GM23338 (cell line): Measurements from ENCODE around the gene CAMK1. TPM values are rescaled to one million over a fixed set of nuclear protein-coding genes. Genes with fewer than 3 reads are reported as not detected.

Experiments used
- ATAC-seq: fragments of 200-7000 bp; cut with Tn5 transposase; 3 replicates; pipeline ENCODE4 v1.9.1; 2020
- DNase-seq: peaks from one replicate; pipeline ENCODE4 v3.0.0-alpha.2; 2015; ENCODE audit warnings: low spot score
- H2AFZ ChIP-seq: fragments of 200-600 bp; sonication (generic); 2 replicates; pipeline ENCODE4 v1.8.0; 2016; ENCODE audit warnings: antibody characterized with exemption, mild to moderate bottlenecking, moderate library complexity
- H3F3A ChIP-seq: fragments of 200-600 bp; sonication (generic); replicated peaks from 2 replicates; pipeline ENCODE4 v1.8.0; 2017; ENCODE audit warnings: antibody characterized with exemption, mixed run types, low read depth
- H3K27ac ChIP-seq: fragments of 200-600 bp; sonication (generic); 2 replicates; pipeline ENCODE4 v1.6.1; 2016; ENCODE audit warnings: low read depth
- H3K27me3 ChIP-seq: fragments of 200-600 bp; sonication (generic); 2 replicates; pipeline ENCODE4 v1.8.0; 2016; ENCODE audit warnings: mild to moderate bottlenecking, mixed run types, moderate library complexity; ENCODE audit not compliant: insufficient read depth
- H3K36me3 ChIP-seq: fragments of 200-600 bp; sonication (generic); 2 replicates; pipeline ENCODE4 v1.8.0; 2016; ENCODE audit warnings: mild to moderate bottlenecking; ENCODE audit not compliant: insufficient read depth
- H3K4me1 ChIP-seq: fragments of 200-600 bp; sonication (generic); 2 replicates; pipeline ENCODE4 v1.8.0; 2016; ENCODE audit warnings: mild to moderate bottlenecking, moderate library complexity; ENCODE audit not compliant: insufficient read depth
- H3K4me2 ChIP-seq: fragments of 200-600 bp; sonication (generic); 2 replicates; pipeline ENCODE4 v1.7.1; 2017; ENCODE audit warnings: mixed run types
- H3K4me3 ChIP-seq: fragments of 200-600 bp; sonication (generic); 2 replicates; pipeline ENCODE4 v1.6.1; 2016; ENCODE audit warnings: mixed run types
- H3K79me2 ChIP-seq: fragments of 200-600 bp; sonication (generic); replicated peaks from 2 replicates; pipeline ENCODE4 v1.8.0; 2017; ENCODE audit warnings: mild to moderate bottlenecking; ENCODE audit not compliant: insufficient read depth
- H3K9me2 ChIP-seq: fragments of 200-600 bp; sonication (generic); 2 replicates; pipeline ENCODE4 v1.8.0; 2017; ENCODE audit not compliant: insufficient read depth
- H4K20me1 ChIP-seq: fragments of 200-600 bp; sonication (generic); replicated peaks from 2 replicates; pipeline ENCODE4 v1.8.0; 2017; ENCODE audit warnings: mild to moderate bottlenecking; ENCODE audit not compliant: insufficient read depth
- H3K27ac Mint-ChIP-seq: 2 replicates; pipeline ENCODE4 v1.8.0; 2020; ENCODE audit warnings: inconsistent platforms, mild to moderate bottlenecking, moderate library complexity, mixed read lengths
- H3K27me3 Mint-ChIP-seq: 3 replicates; pipeline ENCODE4 v1.8.0; 2022; ENCODE audit warnings: low read depth, mild to moderate bottlenecking, moderate library complexity, mixed read lengths, inconsistent platforms; ENCODE audit not compliant: insufficient read depth, poor library complexity
- H3K36me3 Mint-ChIP-seq: 3 replicates; pipeline ENCODE4 v1.8.0; 2021; ENCODE audit warnings: low read depth, mild to moderate bottlenecking, inconsistent platforms, moderate library complexity, mixed read lengths
- H3K4me1 Mint-ChIP-seq: 3 replicates; pipeline ENCODE4 v1.8.0; 2020; ENCODE audit warnings: mild to moderate bottlenecking, inconsistent platforms, mixed read lengths
- H3K4me3 Mint-ChIP-seq: 3 replicates; pipeline ENCODE4 v1.8.0; 2021; ENCODE audit warnings: moderate library complexity, mild to moderate bottlenecking, inconsistent platforms, mixed read lengths
- H3K9me3 Mint-ChIP-seq: 3 replicates; pipeline ENCODE4 v1.8.0; 2020; ENCODE audit warnings: moderate library complexity, mild to moderate bottlenecking, inconsistent platforms, mixed read lengths
- CTCF ChIP-seq, 2 experiments: fragments of 200-600 bp in 1 of 2; sonication (generic) in 1 of 2; conservative IDR thresholded peaks; 2 replicates each; pipeline versions ENCODE4 v1.5.1 to v1.6.1; 2016 to 2017; ENCODE audit warnings: antibody characterized with exemption in 2 of 2, low read depth in 2 of 2, mild to moderate bottlenecking in 2 of 2, moderate library complexity in 1 of 2
- ETS1 ChIP-seq: IDR thresholded peaks from 2 replicates; pipeline ENCODE4 v1.6.1; 2016; ENCODE audit warnings: antibody characterized with exemption
- EZH2 ChIP-seq: fragments of 200-600 bp; sonication (generic); IDR thresholded peaks from one replicate; pipeline ENCODE4 v1.8.0; 2017; ENCODE audit warnings: antibody characterized with exemption, mild to moderate bottlenecking, low read depth; ENCODE audit not compliant: unreplicated experiment
- EZH2phosphoT487 ChIP-seq: fragments of 200-600 bp; sonication (generic); IDR thresholded peaks from one replicate; pipeline ENCODE4 v1.8.1; 2018; ENCODE audit warnings: antibody characterized with exemption; ENCODE audit not compliant: unreplicated experiment
- JUNB ChIP-seq: IDR thresholded peaks from one replicate; pipeline ENCODE4 v1.6.1; 2016; ENCODE audit warnings: antibody characterized with exemption; ENCODE audit not compliant: unreplicated experiment
- POLR2AphosphoS5 ChIP-seq: IDR thresholded peaks from 2 replicates; pipeline ENCODE4 v1.6.1; 2016; ENCODE audit warnings: antibody characterized with exemption, low read depth
- REST ChIP-seq: IDR thresholded peaks from one replicate; pipeline ENCODE4 v1.6.1; 2018; ENCODE audit warnings: antibody characterized with exemption; ENCODE audit not compliant: unreplicated experiment
- STAT1 ChIP-seq: IDR thresholded peaks from one replicate; pipeline ENCODE4 v1.6.1; 2016; ENCODE audit warnings: antibody characterized with exemption; ENCODE audit not compliant: unreplicated experiment
- ZNF114 ChIP-seq: fragments of 250-450 bp; sonication (Bioruptor Pico); IDR thresholded peaks from 2 replicates; pipeline ENCODE4 v1.5.0; 2020; ENCODE audit warnings: mild to moderate bottlenecking, moderate library complexity
- ZNF462 ChIP-seq: fragments of 250-450 bp; sonication (Bioruptor Pico); IDR thresholded peaks from 2 replicates; pipeline ENCODE4 v1.5.0; 2020; ENCODE audit warnings: mild to moderate bottlenecking, moderate library complexity
- polyA plus RNA-seq: library from polyadenylated mRNA; unstranded; fragments of >200 nt; fragmentation: Nextera tagmentation; extraction: Ambion mirVana; gene quantifications from 2 replicates; pipeline ENCODE4 v1.2.1, GENCODE V29; 2016
- total RNA-seq: library from RNA; depleted of rRNA; stranded (reverse); fragments of >200 nt; shearing (Covaris generic); gene quantifications from 2 replicates; pipeline ENCODE4 v1.2.3, GENCODE V29; 2014

The CAMK1 gene
- total and polyA plus RNA-seq, 2 experiments from 2014 or later, result 4.4 TPM

GRCh38 chr3:9779075-9779593 lies 9.4 kb upstream of the CAMK1 start:
- Histone ChIP-seq H4K20me1 (no peaks in the 10 kb centered on the region; the same call in 1 of the 2 replicates), H3K27me3 (0 out of 2 replicates have a peak, but pooled peaks cover 2% of the 10 kb centered on the region), H3K9me2 (no peaks in the 10 kb centered on the region), H3K4me2 (no peak overlapping the region), H3F3A (0 out of 2 replicates have a peak, but pooled peaks cover 2% of the 10 kb centered on the region), H2AFZ (no peak overlapping the region), H3K4me1 (no peaks in the 10 kb centered on the region), H3K79me2 (no peaks in the 10 kb centered on the region), H3K36me3 (0 out of 2 replicates have a peak, but pooled peaks cover 2% of the 10 kb centered on the region), H3K4me3 (no peak overlapping the region), H3K27ac (no peak overlapping the region)
- Mint-ChIP-seq H3K27me3 (peaks cover 14% of the 10 kb centered on the region), H3K4me1 (no peaks in the 10 kb centered on the region), H3K9me3 (no peaks in the 10 kb centered on the region), H3K36me3 (peaks cover 27% of the 10 kb centered on the region), H3K4me3 (no peak overlapping the region), H3K27ac (no peak overlapping the region)
- no peak for DNase-seq
- ATAC-seq, result peak; percentile 60
- TF ChIP-seq REST (no peak), EZH2 (no peak), STAT1 (no peak), JUNB (no peak), CTCF (conservative IDR thresholded peaks at IDR 0.05; ENCODE audit: low read depth in 2 of 2) (no peak), POLR2AphosphoS5 (no peak), ETS1 (no peak), EZH2phosphoT487 (no peak), ZNF462 (CRISPR knock-in tag) (no peak), ZNF114 (CRISPR knock-in tag) (no peak)
